Measurements from ENCODE around the gene BRD9. TPM values are rescaled to one million over a fixed set of nuclear protein-coding genes. Genes with fewer than 3 reads are reported as not detected.

Gene BRD9
- total RNA-seq, 1 experiment from 2014 or later: 55.6 TPM

- TF ChIP-seq ZNF281 (CRISPR knock-in tag; IDR thresholded peaks at IDR 0.05) (no peak), EMX1 (CRISPR knock-in tag; IDR thresholded peaks at IDR 0.05) (no peak), ZNF219 (CRISPR knock-in tag; IDR thresholded peaks at IDR 0.05; ENCODE audit: borderline replicate concordance) (no peak), FOXP1 (CRISPR knock-in tag; IDR thresholded peaks at IDR 0.05; ENCODE audit: borderline replicate concordance) (no peak), ZNF317 (CRISPR knock-in tag; IDR thresholded peaks at IDR 0.05; ENCODE audit: borderline replicate concordance, low read depth) (no peak), SOX15 (CRISPR knock-in tag; IDR thresholded peaks at IDR 0.05) (no peak), FOXK1 (CRISPR knock-in tag; IDR thresholded peaks at IDR 0.05) (no peak)
Observed at GRCh38 chr5:865168-865521, 27.5 kb downstream of the BRD9 start (continued).

GRCh38 chr5:864492-865167, 28.0 kb downstream of the BRD9 start:
- Mint-ChIP-seq H3K27me3 (ENCODE audit: low read depth) (no peaks in the 10 kb centered on the region), H3K27ac (no peak overlapping the region), H3K36me3 (peaks cover 46% of the 10 kb centered on the region), H3K9me3 (no peaks in the 10 kb centered on the region), H3K4me1 (no peaks in the 10 kb centered on the region), H3K4me3 (no peak overlapping the region)
- no peak for ATAC-seq
- ChIA-PET CTCF (no interaction called here), POLR2A (no interaction called here)
- no peak for TF ChIP-seq JUN (CRISPR knock-in tag; IDR thresholded peaks at IDR 0.05)
- TF ChIP-seq ZNF425 (CRISPR knock-in tag; conservative IDR thresholded peaks at IDR 0.05): no peak
- no peak for TF ChIP-seq ZNF396 (CRISPR knock-in tag; IDR thresholded peaks at IDR 0.05; ENCODE audit: borderline replicate concordance)
- TF ChIP-seq PRDM15 (CRISPR knock-in tag; IDR thresholded peaks at IDR 0.05): no peak
- TF ChIP-seq ZNF219 (CRISPR knock-in tag; IDR thresholded peaks at IDR 0.05; ENCODE audit: borderline replicate concordance): no peak
- no peak for DNase-seq (ENCODE audit: low spot score)

- Mint-ChIP-seq H3K36me3 (peaks cover 35% of the 10 kb centered on the region), H3K9me3 (no peaks in the 10 kb centered on the region), H3K27me3 (ENCODE audit: low read depth) (no peaks in the 10 kb centered on the region), H3K4me1 (no peaks in the 10 kb centered on the region), H3K27ac (no peak overlapping the region), H3K4me3 (no peak overlapping the region)
- CTCF ChIA-PET: no interaction called here
- no peak for ATAC-seq
- POLR2A ChIA-PET: no interaction called here
- no peak for DNase-seq (ENCODE audit: low spot score)
- TF ChIP-seq E2F1 (CRISPR knock-in tag; IDR thresholded peaks at IDR 0.05) (no peak), MYBL2 (CRISPR knock-in tag; IDR thresholded peaks at IDR 0.05) (no peak), ZNF423 (CRISPR knock-in tag; IDR thresholded peaks at IDR 0.05) (no peak), HMGXB4 (CRISPR knock-in tag; IDR thresholded peaks at IDR 0.05) (no peak), GRHL2 (CRISPR knock-in tag; IDR thresholded peaks at IDR 0.05; ENCODE audit: insufficient replicate concordance, severe bottlenecking) (no peak), ZNF281 (CRISPR knock-in tag; IDR thresholded peaks at IDR 0.05) (no peak), ZNF138 (CRISPR knock-in tag; conservative IDR thresholded peaks at IDR 0.05) (no peak)
Observed at GRCh38 chr5:863244-863805, 29.3 kb downstream of the BRD9 start.

Measured in WTC11 (cell line).